Measurements from ENCODE around the gene TNFRSF8. TPM values are rescaled to one million over a fixed set of nuclear protein-coding genes. Genes with fewer than 3 reads are reported as not detected.

Gene TNFRSF8
- polyA plus RNA-seq, 4 donors, result 0.36 to 1.3 (median 0.54) TPM

GRCh38 chr1:12059722-12060464 is 3.2 kb upstream of the TNFRSF8 start:
- no peak for DNase-seq (ENCODE audit: low read depth in 4 of 4, low spot score in 3 of 4)

- no peak for DNase-seq (ENCODE audit: low read depth in 4 of 4, low spot score in 3 of 4)
Observed at GRCh38 chr1:12060500-12060899, 2.6 kb upstream of the TNFRSF8 start.

- DNase-seq (ENCODE audit: low read depth in 4 of 4, low spot score in 3 of 4), result no peak
Observed at GRCh38 chr1:12064073-12064969, 1.2 kb downstream of the TNFRSF8 start.

GRCh38 chr1:12065872-12066271 is 2.8 kb downstream of the TNFRSF8 start:
- no peak for DNase-seq (ENCODE audit: low read depth in 4 of 4, low spot score in 3 of 4)

GRCh38 chr1:12067900-12068821 is 5.1 kb downstream of the TNFRSF8 start:
- DNase-seq (ENCODE audit: low read depth in 4 of 4, low spot score in 3 of 4), result peak in 1 of 4 donors; percentile 42

- no peak for DNase-seq (ENCODE audit: low read depth in 4 of 4, low spot score in 3 of 4)
Observed at GRCh38 chr1:12069623-12070244, 6.6 kb downstream of the TNFRSF8 start.

- DNase-seq (ENCODE audit: low read depth in 4 of 4, low spot score in 3 of 4), result no peak
Observed at GRCh38 chr1:12071892-12072291, 8.8 kb downstream of the TNFRSF8 start.

GRCh38 chr1:12072741-12073140 is 9.6 kb downstream of the TNFRSF8 start:
- DNase-seq (ENCODE audit: low read depth in 4 of 4, low spot score in 3 of 4), result no peak

- DNase-seq (ENCODE audit: low read depth in 4 of 4, low spot score in 3 of 4), result no peak
Observed at GRCh38 chr1:12073796-12074195, 10.7 kb downstream of the TNFRSF8 start.

GRCh38 chr1:12075195-12076114 is 12.4 kb downstream of the TNFRSF8 start:
- DNase-seq (ENCODE audit: low read depth in 4 of 4, low spot score in 3 of 4), result peak; percentile 55 to 73 (median 62)

- DNase-seq (ENCODE audit: low read depth in 4 of 4, low spot score in 3 of 4), result no peak
Observed at GRCh38 chr1:12076425-12077005, 13.4 kb downstream of the TNFRSF8 start.

- DNase-seq (ENCODE audit: low read depth in 4 of 4, low spot score in 3 of 4), result no peak
Observed at GRCh38 chr1:12078575-12078937, 15.5 kb downstream of the TNFRSF8 start.

- DNase-seq (ENCODE audit: low read depth in 4 of 4, low spot score in 3 of 4), result peak in 2 of 4 donors; percentile 16 to 18
Observed at GRCh38 chr1:12078938-12079861, 16.1 kb downstream of the TNFRSF8 start.

GRCh38 chr1:12080156-12080555 is 17.1 kb downstream of the TNFRSF8 start:
- no peak for DNase-seq (ENCODE audit: low read depth in 4 of 4, low spot score in 3 of 4)

- no peak for DNase-seq (ENCODE audit: low read depth in 4 of 4, low spot score in 3 of 4)
Observed at GRCh38 chr1:12080773-12081556, 17.9 kb downstream of the TNFRSF8 start.

- DNase-seq (ENCODE audit: low read depth in 4 of 4, low spot score in 3 of 4), result no peak
Observed at GRCh38 chr1:12081648-12082396, 18.7 kb downstream of the TNFRSF8 start.
